Measurements from ENCODE around the gene IL21.

IL21 gene

GRCh38 chr4:122636697-122637096, 15.8 kb upstream of the IL21 start:
- Histone ChIP-seq H3K4me3 (no peak overlapping the region), H3K27ac (no peak overlapping the region)

DNA sequence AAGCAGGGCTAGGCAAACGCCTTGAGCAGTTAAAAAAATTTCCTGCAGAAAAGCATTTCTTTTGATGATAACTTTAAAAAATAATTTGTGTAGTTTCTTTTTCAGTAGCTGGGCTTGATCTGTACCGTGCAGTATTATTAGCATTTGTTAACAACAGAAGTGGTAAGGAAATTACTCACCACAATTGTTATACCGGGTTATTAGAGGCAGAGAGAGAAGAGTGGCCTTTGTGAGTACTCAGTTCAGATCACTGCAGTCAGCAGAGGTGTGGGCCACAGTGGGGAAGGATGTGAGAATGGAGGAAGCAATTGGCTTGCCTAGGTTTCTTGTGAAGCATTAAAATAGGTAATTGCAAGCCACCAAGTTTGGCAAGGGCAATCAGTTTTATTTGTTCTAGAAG, 14.3 kb upstream of the IL21 start:
- Histone ChIP-seq H3K27ac (peak overlapping the region in 2 of 21 experiments; percentile 25 to 70), H3K4me3 (no peak overlapping the region)

- Histone ChIP-seq H3K4me3 (no peak overlapping the region), H3K27ac (no peak overlapping the region)
These were observed 12.3 kb upstream of the IL21 start for GRCh38 chr4:122633211-122633610.

GRCh38 chr4:122632396-122633143, 11.7 kb upstream of the IL21 start:
- Histone ChIP-seq H3K27ac (no peak overlapping the region), H3K4me3 (no peak overlapping the region)

- no peak overlapping the region for H3K4me3 ChIP-seq
These were observed 4.3 kb upstream of the IL21 start for GRCh38 chr4:122625156-122625555.

DNA sequence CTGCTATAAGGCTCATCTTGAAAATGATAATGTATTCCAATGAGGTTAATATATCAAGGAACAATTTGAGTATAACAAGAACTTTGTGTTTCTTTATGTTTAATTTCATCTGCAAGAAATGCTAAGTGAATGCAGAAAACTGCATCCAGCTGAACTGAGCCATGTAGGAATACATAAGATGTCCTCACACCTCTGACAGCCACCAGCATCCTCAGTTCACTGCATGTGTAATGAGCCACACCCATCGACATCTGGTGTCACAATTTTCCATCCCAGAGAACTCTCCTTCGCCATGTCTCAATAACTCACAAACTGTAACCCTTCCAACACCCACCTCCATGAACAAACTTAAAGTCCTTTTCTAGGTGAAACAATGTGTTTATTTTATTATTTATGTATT, 3.3 kb upstream of the IL21 start:
- no peak overlapping the region for H3K27ac ChIP-seq
- no peak overlapping the region for H3K4me3 ChIP-seq

More at GRCh38 chr4:122625156-122625555, 4.3 kb upstream of the IL21 start:
- H3K27ac ChIP-seq: no peak overlapping the region

GRCh38 chr4:122623637-122624166, 2.8 kb upstream of the IL21 start:
- H3K27ac ChIP-seq: no peak overlapping the region

DNA sequence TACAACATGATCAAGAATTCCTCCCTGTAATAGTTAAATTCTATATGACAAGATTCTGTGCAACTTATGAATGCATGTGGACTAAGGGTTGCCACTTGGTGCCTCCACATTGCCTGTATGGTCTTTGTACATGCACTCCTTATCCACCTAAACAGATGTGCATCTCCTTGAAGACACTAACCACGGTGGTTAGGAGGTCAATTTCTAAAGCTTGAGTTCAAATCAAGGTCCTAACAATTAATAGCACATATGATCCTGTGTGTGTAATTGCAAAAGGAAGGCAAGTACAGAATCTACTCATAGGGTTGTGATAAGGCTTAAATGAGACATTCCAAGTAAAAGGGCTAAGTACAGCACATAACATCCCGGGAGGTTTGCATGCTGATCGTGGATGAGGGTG, 1.5 kb upstream of the IL21 start:
- Histone ChIP-seq H3K4me3 (no peak overlapping the region), H3K27ac (no peak overlapping the region)

More at GRCh38 chr4:122623637-122624166, 2.8 kb upstream of the IL21 start:
- H3K4me3 ChIP-seq: no peak overlapping the region

DNA sequence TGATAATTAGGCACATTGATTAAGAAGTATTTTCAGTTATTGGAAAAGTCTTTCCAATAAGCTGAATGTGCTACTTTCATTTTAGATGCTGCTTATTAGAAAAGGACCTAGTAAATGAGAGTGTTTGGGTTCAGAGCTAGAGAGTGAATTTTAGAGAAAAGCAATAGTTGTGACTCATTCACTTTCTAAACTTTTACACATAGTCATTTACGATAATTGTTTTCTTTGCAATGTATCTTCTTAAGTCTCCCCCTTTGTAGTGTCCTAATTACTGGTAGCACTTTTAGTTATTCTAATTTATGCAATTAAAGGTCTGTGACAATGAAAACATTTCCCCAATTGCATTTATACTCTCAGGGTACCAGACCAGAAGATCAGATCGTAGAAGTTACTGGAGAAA, 1.3 kb downstream of the IL21 start:
- Histone ChIP-seq H3K4me3 (no peak overlapping the region), H3K27ac (peak overlapping the region in 1 of 21 experiments; percentile 10)

DNA sequence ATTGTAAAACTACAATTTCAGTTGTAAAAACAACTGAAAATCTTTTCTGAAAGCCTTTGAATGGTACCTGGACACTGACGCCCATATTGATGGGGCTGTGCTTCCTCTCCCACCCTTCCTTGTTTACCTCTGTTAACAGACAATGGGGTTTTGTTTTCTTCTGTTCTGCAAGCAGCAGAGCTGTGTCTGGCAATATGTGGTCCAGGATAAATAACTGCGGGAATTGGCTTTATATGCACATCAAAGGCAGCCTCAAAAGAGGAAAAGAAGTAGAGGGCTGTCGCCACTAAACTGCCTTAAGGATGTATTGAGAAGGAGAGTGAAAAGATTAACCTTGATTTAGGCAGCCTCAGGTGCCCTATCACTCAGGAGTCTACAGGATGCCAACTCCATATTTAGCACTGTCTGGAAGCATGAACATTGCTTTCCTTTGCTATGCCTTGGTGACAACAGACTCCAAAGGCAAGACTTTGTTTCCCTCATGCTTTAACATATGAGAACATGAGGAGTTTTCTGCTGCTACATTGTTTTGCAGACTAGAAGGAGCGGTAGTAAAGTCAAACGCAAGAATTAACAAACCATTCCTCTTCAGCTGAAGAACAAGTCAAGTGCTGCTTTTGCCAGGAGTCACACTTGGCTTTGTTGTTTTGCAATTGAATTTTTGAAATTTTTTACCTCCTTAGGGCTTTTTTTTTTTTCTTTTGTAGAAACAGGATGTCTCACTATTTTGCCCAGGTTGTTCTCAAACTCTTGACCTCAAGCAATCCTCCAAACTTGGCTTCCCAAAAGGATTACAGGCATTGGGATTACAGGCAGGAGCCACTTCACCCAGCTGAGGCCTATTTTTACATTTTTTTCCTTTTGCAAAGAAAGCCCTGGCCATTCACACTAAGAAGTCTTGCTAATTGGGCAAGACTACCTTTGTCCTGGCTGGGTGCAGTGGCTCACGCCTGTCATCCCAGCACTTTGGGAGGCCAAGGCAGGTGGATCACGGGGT, 3.0 kb downstream of the IL21 start:
- no peak overlapping the region for H3K4me3 ChIP-seq
- peak overlapping the region in 1 of 21 experiments; percentile 18 for H3K27ac ChIP-seq

DNA sequence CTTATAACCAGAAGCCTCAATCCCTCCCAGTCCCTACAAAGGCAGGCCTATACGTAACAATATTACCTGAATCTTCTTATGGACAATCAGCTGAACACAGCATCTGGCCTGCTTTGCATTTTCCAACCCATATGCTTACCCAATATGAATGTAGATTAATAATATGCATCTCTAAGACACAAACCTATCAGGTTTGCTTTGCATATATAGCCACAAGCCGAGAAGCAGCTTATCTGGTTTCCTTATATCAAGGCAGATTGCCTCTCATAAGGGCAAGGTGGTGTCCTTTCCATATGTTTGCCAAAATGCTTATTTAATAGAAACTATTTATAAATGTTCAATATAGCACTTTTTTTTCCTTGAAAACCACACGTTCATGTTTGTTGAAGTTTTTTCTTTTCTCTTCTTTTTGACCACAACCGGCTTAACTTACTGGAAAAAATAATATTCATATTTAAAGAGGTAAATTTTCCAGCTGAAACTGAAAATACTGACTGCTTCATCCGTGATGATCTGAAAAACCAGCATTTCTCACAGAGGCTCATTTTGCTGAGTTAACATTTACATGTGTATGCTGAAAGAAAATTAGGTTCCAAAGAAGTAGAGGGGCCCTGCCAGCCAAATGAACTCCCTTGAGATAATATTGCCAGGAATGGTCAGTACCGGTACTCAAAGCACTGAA, 3.8 kb downstream of the IL21 start:
- no peak overlapping the region for H3K4me3 ChIP-seq
- H3K27ac ChIP-seq: peak overlapping the region in 1 of 21 experiments; percentile 18

DNA sequence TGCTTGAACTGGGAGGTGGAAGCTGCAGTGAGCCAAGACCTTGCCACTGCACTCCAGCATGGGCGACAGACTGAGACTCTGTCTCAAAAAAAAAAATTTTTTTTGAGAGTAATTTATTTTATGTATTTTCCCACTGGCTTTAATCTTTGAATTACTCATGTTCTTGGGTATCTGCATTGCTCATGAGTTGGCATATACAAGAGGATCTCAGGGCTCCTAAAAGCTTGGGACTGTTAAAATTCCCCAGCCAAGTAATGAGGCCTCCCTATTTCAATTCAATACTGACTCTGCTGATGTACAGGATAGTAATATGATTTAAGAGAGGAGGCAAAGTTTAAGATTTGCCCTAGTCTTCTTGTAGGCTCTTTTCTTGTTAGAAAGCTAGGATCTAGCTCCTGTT, 6.2 kb downstream of the IL21 start:
- H3K27ac ChIP-seq: no peak overlapping the region
- H3K4me3 ChIP-seq: no peak overlapping the region

DNA sequence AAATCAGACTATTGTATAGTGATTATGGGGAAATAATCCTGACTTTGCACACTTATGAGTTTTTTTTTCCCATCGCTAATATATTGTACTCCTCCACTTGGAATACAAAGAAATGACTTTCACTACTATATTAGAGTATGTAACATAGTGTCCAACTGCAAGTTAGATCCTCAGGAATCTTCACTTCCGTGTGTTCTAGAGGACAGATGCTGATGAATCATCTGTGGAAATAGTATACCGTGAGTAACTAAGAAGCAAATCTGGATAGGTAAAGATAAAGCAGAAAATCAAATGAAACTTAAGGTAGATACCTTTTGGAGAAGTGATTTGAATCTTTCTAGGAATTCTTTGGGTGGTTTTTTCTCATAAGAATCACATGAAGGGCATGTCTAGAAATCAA, 8.3 kb downstream of the IL21 start:
- no peak overlapping the region for H3K27ac ChIP-seq
- no peak overlapping the region for H3K4me3 ChIP-seq

DNA sequence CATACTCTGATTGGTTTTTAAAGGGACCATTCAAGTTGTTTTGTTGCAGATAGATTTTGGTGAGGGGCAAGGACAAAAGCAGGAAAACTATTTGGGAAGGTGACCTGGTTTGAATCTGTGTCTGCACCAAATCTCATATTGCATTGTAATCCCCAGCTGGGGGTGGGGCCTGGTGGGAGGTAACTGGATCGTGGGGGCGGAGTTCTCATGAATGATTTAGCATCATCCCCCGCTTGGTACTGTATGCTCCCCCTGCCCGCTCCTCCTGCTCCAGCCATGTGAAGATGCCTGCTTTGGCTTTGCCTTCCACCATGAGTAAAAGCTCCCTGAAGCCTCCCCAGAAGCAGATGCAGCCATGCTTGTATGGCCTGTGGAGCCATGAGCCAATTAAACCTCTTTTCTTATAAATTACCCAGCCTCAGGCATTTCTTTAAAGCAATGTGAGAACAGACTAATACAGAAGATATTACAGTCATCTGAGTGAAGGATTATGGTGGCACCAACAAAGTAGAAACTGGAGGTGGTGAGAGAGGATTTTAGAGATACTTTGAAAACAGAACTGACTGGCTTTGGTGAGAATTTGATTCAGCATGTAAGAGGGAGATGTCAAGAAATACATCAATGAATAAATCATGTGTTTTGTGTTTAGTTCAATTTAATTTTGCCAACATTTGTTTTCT, 14.4 kb downstream of the IL21 start:
- Histone ChIP-seq H3K27ac (no peak overlapping the region), H3K4me3 (no peak overlapping the region)

DNA sequence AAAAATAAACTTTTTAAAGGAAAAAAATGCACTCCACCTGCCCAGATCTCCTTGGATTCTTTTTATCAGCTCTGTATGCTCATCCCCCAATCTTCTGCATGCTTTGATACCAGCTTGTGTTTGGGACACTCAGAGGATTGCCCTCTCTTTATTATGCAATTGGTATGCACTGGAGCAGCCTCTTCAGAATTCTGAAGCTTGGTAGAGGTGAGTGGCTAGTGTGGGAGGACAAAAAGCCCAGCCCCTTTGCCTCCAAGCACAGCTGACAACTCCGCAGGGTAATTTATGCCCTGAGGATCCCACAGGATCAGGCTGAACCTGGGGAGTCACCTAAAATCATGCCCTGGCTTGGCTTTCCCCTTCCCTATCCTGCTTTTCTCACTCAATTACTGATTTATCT, 16.7 kb downstream of the IL21 start:
- no peak overlapping the region for H3K27ac ChIP-seq
- no peak overlapping the region for H3K4me3 ChIP-seq

GRCh38 chr4:122603156-122603574, 17.7 kb downstream of the IL21 start:
- Histone ChIP-seq H3K27ac (no peak overlapping the region), H3K4me3 (no peak overlapping the region)

DNA sequence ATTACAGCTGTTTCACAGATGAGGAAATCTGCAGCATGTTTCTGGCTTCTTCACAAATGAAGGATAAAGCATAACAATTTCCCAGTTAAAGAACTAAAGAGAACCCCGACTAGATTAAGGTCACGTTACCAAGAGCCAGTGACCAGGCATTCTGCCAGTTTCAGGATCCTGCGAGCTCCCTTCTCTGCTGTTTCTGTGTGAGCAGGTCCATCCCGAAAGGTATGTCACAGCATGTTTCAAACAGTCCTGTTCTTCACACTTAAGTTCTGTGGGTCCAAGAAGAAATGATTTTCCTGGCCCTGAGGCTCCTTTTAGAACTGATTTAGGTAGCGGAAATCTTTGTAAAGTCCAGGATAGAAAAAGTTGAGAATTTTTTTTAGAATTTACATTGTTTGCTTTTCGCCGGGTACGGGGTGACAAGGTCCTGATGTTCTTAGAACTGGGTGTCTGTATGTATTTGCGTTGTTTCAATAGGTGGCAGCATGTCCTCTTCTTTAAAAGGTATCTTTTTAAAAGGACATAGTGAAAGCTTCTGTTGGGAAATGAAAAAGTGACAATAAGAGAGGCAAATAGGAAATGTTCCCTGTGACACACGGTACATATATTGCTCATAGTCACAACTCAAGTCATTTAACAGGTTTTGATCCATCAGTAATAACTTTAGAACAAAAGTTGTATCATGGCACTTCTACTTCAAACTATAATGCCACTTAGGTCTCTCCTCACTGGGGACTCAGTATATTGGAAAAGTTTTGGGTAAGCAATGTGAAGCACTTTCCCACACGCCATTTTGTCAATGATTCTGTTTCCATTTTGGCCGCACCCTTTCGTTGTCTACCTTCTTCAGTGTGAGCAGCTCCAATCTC, 18.4 kb downstream of the IL21 start:
- Histone ChIP-seq H3K27ac (no peak overlapping the region), H3K4me3 (no peak overlapping the region)

DNA sequence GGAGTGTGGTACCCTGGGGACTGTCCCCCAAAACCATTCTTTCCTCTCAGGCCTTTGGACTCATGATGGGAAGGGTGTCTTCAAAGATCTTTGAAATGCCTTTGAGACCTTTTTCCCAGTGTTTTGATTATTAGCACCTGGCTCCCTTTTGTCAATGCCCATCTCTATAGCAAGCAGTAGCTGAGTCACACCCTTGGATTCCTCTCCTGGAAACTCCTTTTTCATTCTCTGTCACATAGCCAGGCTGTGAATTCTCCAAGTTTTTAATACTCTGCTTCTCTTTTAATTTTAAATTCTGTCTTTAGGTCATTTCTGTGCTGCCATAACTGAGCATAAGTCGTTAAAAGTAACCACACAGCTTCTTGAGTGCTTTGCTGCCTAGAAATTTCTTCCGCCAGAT, 29.7 kb downstream of the IL21 start:
- Histone ChIP-seq H3K4me3 (no peak overlapping the region), H3K27ac (no peak overlapping the region)
